MM.1S (cell line): ENCODE measurements around the gene EXOSC1.

Source experiments
- DNase-seq: peaks from one replicate; pipeline ENCODE4 v3.0.0-alpha.2; 2015
- H2AFZ ChIP-seq: fragments of 300-600 bp; sonication (generic); 2 replicates; pipeline ENCODE4 v1.6.0; 2016; ENCODE audit warnings: antibody characterized with exemption, low read length
- H3F3A ChIP-seq: fragments of 300-600 bp; sonication (generic); 2 replicates; pipeline ENCODE4 v1.6.1; 2016; ENCODE audit warnings: mild to moderate bottlenecking, antibody characterized with exemption, low read length, moderate library complexity, mixed read lengths; ENCODE audit not compliant: insufficient read depth
- H3K27ac ChIP-seq: fragments of 300-600 bp; sonication (generic); 2 replicates; pipeline ENCODE4 v1.5.1; 2016; ENCODE audit warnings: mild to moderate bottlenecking, low read length
- H3K27me3 ChIP-seq: fragments of 300-600 bp; sonication (generic); replicated peaks from 2 replicates; pipeline ENCODE4 v1.6.0; 2016; ENCODE audit warnings: low read length; ENCODE audit not compliant: insufficient read depth
- H3K36me3 ChIP-seq: fragments of 300-600 bp; sonication (generic); replicated peaks from 2 replicates; pipeline ENCODE4 v1.6.1; 2016; ENCODE audit warnings: mild to moderate bottlenecking, low read length, mixed read lengths; ENCODE audit not compliant: insufficient read depth
- H3K4me1 ChIP-seq: fragments of 300-600 bp; sonication (generic); 2 replicates; pipeline ENCODE4 v1.6.1; 2016; ENCODE audit warnings: low read length, mixed read lengths
- H3K4me2 ChIP-seq: fragments of 300-600 bp; sonication (generic); 2 replicates; pipeline ENCODE4 v1.6.0; 2016; ENCODE audit warnings: low read depth, low read length
- H3K4me3 ChIP-seq: fragments of 300-600 bp; sonication (generic); 2 replicates; pipeline ENCODE4 v1.5.1; 2016; ENCODE audit warnings: low read length, mixed read lengths
- H3K79me2 ChIP-seq: fragments of 300-600 bp; sonication (generic); 2 replicates; pipeline ENCODE4 v1.6.1; 2016; ENCODE audit warnings: mixed run types, low read length, mixed read lengths
- H3K9ac ChIP-seq: fragments of 300-600 bp; sonication (generic); 2 replicates; pipeline ENCODE4 v1.6.1; 2016; ENCODE audit warnings: low read length, mixed read lengths
- H3K9me2 ChIP-seq: fragments of 300-600 bp; sonication (generic); replicated peaks from 2 replicates; pipeline ENCODE4 v1.6.1; 2016; ENCODE audit warnings: mild to moderate bottlenecking, low read length, mixed read lengths; ENCODE audit not compliant: insufficient read depth
- H3K9me3 ChIP-seq: fragments of 300-600 bp; sonication (generic); replicated peaks from 2 replicates; pipeline ENCODE4 v1.6.1; 2016; ENCODE audit warnings: mild to moderate bottlenecking, low read length, mixed read lengths; ENCODE audit not compliant: insufficient read depth
- H4K20me1 ChIP-seq: fragments of 300-600 bp; sonication (generic); 2 replicates; pipeline ENCODE4 v1.6.1; 2016; ENCODE audit warnings: mild to moderate bottlenecking, low read length, moderate library complexity, mixed read lengths; ENCODE audit not compliant: insufficient read depth
- EZH2 ChIP-seq: fragments of 300-600 bp; sonication (generic); optimal IDR thresholded peaks from 2 replicates; pipeline ENCODE3; 2017; ENCODE audit warnings: low read depth, mild to moderate bottlenecking, antibody characterized with exemption, low read length, mixed read lengths
- EZH2phosphoT487 ChIP-seq: fragments of 300-600 bp; sonication (generic); IDR thresholded peaks from 2 replicates; pipeline ENCODE4 v1.6.1; 2018; ENCODE audit warnings: antibody characterized with exemption, low read length
- TF ChIP-seq, protein P1 (sequence below): fragments of 300-600 bp; sonication (generic); IDR thresholded peaks from 2 replicates; pipeline ENCODE4 v1.5.1; 2016; ENCODE audit warnings: antibody characterized with exemption, low read length, mixed read lengths

Gene EXOSC1

DNA sequence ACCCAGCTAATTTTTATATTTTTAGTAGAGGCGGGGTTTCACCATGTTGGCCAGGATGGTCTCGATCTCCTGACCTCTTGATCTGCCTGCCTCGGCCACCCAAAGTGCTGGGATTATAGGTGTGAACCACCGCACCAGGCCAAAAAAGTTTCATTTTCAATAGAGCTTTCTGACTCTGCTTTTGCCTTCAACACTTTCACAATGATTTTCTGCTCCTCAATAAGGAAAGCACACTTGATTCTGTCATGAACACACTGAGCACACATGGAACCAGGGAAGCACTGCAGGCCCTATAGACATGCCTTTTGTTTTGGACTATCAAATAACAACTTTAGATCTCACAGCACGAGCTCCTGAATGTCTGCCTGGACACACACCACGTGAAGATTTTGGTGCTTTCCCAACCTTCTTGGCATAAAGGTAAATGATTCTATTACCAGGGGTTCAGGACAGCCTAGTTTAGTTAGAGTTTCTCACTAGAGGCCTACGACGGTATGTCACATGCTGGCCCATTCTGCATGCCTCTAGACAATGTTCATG, 52.7 kb downstream of the EXOSC1 start:
- H2AFZ ChIP-seq, result no peak overlapping the region
- H4K20me1 ChIP-seq, result no peaks in the 10 kb centered on the region
- H3K27me3 ChIP-seq, result no peaks in the 10 kb centered on the region
- H3K9ac ChIP-seq, result no peak overlapping the region
- H3K9me2 ChIP-seq, result no peaks in the 10 kb centered on the region
- no peak overlapping the region for H3K27ac ChIP-seq
- H3F3A ChIP-seq, result no peaks in the 10 kb centered on the region
- H3K9me3 ChIP-seq, result no peaks in the 10 kb centered on the region
- no peak overlapping the region for H3K4me3 ChIP-seq
- DNase-seq, result peak; percentile 6
- peaks cover 8% of the 10 kb centered on the region for H3K79me2 ChIP-seq
- no peaks in the 10 kb centered on the region for H3K4me1 ChIP-seq
- TF ChIP-seq, protein P1, sequence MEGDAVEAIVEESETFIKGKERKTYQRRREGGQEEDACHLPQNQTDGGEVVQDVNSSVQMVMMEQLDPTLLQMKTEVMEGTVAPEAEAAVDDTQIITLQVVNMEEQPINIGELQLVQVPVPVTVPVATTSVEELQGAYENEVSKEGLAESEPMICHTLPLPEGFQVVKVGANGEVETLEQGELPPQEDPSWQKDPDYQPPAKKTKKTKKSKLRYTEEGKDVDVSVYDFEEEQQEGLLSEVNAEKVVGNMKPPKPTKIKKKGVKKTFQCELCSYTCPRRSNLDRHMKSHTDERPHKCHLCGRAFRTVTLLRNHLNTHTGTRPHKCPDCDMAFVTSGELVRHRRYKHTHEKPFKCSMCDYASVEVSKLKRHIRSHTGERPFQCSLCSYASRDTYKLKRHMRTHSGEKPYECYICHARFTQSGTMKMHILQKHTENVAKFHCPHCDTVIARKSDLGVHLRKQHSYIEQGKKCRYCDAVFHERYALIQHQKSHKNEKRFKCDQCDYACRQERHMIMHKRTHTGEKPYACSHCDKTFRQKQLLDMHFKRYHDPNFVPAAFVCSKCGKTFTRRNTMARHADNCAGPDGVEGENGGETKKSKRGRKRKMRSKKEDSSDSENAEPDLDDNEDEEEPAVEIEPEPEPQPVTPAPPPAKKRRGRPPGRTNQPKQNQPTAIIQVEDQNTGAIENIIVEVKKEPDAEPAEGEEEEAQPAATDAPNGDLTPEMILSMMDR, result no peak
- no peak overlapping the region for H3K4me2 ChIP-seq
- H3K36me3 ChIP-seq, result peaks cover 7% of the 10 kb centered on the region; the same call in 1 of the 2 replicates

DNA sequence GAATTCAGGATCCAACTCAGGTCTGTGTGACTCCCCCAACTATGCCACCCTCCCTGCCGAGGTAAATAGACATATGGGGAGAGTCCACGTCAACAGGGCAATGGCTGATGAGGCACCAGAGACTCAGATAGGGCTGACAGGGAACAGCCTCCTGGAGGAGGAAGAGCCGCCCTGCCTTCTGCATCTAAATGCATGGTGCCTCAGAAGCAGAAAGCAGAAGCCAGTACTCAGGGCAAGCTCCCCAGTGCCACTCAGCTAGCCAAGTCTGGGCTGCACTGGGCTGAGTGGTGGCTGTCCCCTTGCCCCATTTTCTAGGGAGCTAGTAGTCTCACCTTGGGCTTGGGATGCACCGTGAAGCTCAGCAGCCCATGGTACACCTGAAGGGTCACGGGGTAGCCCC, 55.7 kb downstream of the EXOSC1 start:
- Histone ChIP-seq H2AFZ (no peak overlapping the region), H3K36me3 (peaks cover 4% of the 10 kb centered on the region; the same call in 1 of the 2 replicates), H3K79me2 (no peaks in the 10 kb centered on the region), H3K4me3 (no peak overlapping the region), H3K9me3 (no peaks in the 10 kb centered on the region), H3K9me2 (no peaks in the 10 kb centered on the region), H3K4me2 (no peak overlapping the region), H4K20me1 (no peaks in the 10 kb centered on the region), H3K27ac (no peak overlapping the region), H3K27me3 (no peaks in the 10 kb centered on the region), H3K4me1 (no peaks in the 10 kb centered on the region), H3K9ac (no peak overlapping the region), H3F3A (no peaks in the 10 kb centered on the region)
- TF ChIP-seq EZH2phosphoT487 (no peak), EZH2 (no peak)
- TF ChIP-seq, protein P1, result no peak
- DNase-seq, result no peak

DNA sequence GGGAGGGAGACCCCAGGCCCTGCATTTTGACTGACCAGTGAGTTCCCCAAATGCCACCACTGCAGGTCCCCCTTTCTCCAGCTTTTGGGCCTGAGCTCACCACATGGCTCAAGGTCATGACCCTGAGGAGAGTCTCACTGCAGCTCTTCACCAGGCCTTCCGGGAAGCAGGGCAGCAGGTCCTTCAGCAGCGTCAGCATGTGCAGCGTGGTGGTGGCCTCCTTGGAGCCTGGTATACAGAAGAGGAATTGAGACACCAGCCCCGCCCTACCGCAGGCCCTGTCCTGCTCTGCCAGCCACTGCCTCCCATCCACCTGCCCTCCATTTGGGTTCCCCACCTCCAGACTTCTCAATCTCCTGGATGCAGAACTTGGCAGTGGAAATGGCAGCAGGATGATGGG, 57.7 kb downstream of the EXOSC1 start:
- DNase-seq, result no peak
- Histone ChIP-seq H4K20me1 (no peaks in the 10 kb centered on the region), H3K36me3 (peaks cover 4% of the 10 kb centered on the region; the same call in 1 of the 2 replicates), H3K9ac (no peak overlapping the region), H3K27ac (no peak overlapping the region), H3K9me2 (no peaks in the 10 kb centered on the region), H3K4me1 (no peaks in the 10 kb centered on the region), H3K4me2 (no peak overlapping the region), H3F3A (no peaks in the 10 kb centered on the region), H2AFZ (no peak overlapping the region), H3K4me3 (no peak overlapping the region), H3K27me3 (no peaks in the 10 kb centered on the region), H3K79me2 (no peaks in the 10 kb centered on the region), H3K9me3 (no peaks in the 10 kb centered on the region)
- TF ChIP-seq EZH2 (no peak), EZH2phosphoT487 (no peak)
- TF ChIP-seq, protein P1, result no peak
